ENCODE measurements around the gene C6orf62. TPM values are rescaled to one million over a fixed set of nuclear protein-coding genes. Genes with fewer than 3 reads are reported as not detected.

C6orf62 gene
- total RNA-seq, 1 donor from 2014 or later = 120 TPM

DNA sequence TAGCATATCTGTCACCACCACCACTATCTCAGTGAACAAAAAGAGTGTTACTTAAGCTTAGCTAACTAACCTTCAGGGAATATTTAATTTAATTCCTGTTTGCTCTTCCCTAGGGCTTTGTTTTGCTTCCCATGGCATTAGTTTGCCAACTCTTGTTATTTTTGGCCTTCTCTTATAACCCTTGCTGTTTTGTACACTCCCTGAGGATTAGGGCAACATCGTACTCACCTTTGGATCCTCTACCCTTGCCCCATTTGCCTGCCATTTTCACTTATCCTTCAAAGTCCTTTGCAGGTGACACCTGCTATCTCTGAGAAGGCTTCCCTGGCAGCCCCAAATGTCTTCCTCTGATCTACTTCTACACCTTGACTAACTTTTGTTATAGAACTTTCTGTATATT, 28.4 kb downstream of the C6orf62 start:
- Histone ChIP-seq H3K36me3 (no peaks in the 10 kb centered on the region), H3K4me1 (no peaks in the 10 kb centered on the region), H3K9me3 (no peaks in the 10 kb centered on the region), H3K27ac (no peak overlapping the region), H3K27me3 (no peaks in the 10 kb centered on the region), H3K4me3 (no peak overlapping the region)
- no peak for ATAC-seq
- TF ChIP-seq, protein P1, sequence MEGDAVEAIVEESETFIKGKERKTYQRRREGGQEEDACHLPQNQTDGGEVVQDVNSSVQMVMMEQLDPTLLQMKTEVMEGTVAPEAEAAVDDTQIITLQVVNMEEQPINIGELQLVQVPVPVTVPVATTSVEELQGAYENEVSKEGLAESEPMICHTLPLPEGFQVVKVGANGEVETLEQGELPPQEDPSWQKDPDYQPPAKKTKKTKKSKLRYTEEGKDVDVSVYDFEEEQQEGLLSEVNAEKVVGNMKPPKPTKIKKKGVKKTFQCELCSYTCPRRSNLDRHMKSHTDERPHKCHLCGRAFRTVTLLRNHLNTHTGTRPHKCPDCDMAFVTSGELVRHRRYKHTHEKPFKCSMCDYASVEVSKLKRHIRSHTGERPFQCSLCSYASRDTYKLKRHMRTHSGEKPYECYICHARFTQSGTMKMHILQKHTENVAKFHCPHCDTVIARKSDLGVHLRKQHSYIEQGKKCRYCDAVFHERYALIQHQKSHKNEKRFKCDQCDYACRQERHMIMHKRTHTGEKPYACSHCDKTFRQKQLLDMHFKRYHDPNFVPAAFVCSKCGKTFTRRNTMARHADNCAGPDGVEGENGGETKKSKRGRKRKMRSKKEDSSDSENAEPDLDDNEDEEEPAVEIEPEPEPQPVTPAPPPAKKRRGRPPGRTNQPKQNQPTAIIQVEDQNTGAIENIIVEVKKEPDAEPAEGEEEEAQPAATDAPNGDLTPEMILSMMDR (IDR thresholded peaks at IDR 0.05) = no peak
- intact Hi-C loops (cut with DNase I) = no loop called here
- no peak for DNase-seq

DNA sequence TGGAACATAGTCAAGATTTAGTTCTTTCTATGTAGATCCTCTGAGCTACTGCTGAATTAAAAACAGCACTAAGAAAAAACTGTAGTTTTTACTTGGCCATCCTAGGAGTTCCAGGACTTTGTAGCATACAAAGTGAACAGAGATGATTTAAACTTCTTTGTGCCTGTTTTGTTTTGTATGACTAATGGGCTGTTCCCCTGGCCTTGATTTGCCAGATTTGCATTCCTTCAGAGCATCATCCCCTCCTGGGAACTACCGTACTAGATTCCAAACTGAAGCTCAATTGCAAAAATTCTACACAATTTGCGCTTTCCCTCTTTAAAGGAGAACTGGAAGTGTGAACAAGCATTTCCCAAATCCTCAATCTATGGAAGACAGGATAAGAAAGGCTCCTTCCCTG, 29.0 kb downstream of the C6orf62 start:
- Histone ChIP-seq H3K4me3 (no peak overlapping the region), H3K4me1 (no peaks in the 10 kb centered on the region), H3K36me3 (no peaks in the 10 kb centered on the region), H3K27ac (no peak overlapping the region), H3K27me3 (no peaks in the 10 kb centered on the region), H3K9me3 (no peaks in the 10 kb centered on the region)
- DNase-seq (no peak), ATAC-seq (no peak)
- TF ChIP-seq, protein P1 (IDR thresholded peaks at IDR 0.05) = no peak
- intact Hi-C loops (cut with DNase I) = no loop called here

DNA sequence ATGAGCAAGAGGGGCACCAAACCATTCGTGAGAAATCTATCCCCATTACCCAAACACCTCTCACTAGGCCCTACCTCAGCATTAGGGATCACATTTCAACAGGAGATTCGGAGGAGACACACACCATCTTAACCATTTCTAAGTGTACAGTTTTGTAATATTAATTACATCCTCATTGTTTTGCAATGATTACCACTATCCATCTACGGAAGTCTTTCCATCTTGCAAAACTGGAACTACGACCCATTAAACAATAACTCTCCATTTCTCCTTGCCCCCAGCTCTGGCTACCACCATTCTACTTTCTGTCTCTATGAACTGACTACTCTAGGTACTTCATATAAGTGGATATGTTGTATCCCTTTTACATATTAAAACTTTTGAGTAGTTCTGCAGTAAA, 32.0 kb downstream of the C6orf62 start:
- TF ChIP-seq, protein P1 (IDR thresholded peaks at IDR 0.05) = no peak
- DNase-seq (no peak), ATAC-seq (peak; percentile 29)
- H3K4me1 ChIP-seq = no peaks in the 10 kb centered on the region
- no peak overlapping the region for H3K27ac ChIP-seq
- H3K4me3 ChIP-seq = no peak overlapping the region
- intact Hi-C loops (cut with DNase I) = no loop called here
- H3K27me3 ChIP-seq = no peaks in the 10 kb centered on the region
- no peaks in the 10 kb centered on the region for H3K9me3 ChIP-seq
- no peaks in the 10 kb centered on the region for H3K36me3 ChIP-seq

DNA sequence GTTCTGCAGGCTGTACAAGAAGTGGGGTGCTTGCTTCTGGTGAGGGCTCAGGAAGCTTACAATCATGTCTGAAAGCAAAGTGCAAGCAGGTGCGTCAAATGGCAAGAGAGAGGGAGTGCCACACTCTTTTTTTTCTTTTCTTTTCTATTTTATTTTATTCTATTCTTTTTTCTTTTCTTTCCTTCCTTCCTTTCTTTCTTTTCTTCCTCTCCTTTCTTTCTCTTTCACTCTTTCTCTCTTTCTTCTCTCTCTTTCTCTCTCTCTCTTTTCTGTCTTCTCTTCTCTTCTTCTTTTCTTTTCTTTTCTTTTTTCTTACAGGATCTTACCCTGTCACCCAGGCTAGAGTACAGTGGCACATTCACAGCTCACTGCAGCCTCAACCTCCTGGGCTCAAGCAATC, 32.5 kb downstream of the C6orf62 start:
- DNase-seq (no peak), ATAC-seq (no peak)
- Histone ChIP-seq H3K27me3 (no peaks in the 10 kb centered on the region), H3K9me3 (no peaks in the 10 kb centered on the region), H3K4me1 (no peaks in the 10 kb centered on the region), H3K27ac (no peak overlapping the region), H3K4me3 (no peak overlapping the region), H3K36me3 (no peaks in the 10 kb centered on the region)
- intact Hi-C loops (cut with DNase I) = no loop called here
- TF ChIP-seq, protein P1 (IDR thresholded peaks at IDR 0.05) = no peak

DNA sequence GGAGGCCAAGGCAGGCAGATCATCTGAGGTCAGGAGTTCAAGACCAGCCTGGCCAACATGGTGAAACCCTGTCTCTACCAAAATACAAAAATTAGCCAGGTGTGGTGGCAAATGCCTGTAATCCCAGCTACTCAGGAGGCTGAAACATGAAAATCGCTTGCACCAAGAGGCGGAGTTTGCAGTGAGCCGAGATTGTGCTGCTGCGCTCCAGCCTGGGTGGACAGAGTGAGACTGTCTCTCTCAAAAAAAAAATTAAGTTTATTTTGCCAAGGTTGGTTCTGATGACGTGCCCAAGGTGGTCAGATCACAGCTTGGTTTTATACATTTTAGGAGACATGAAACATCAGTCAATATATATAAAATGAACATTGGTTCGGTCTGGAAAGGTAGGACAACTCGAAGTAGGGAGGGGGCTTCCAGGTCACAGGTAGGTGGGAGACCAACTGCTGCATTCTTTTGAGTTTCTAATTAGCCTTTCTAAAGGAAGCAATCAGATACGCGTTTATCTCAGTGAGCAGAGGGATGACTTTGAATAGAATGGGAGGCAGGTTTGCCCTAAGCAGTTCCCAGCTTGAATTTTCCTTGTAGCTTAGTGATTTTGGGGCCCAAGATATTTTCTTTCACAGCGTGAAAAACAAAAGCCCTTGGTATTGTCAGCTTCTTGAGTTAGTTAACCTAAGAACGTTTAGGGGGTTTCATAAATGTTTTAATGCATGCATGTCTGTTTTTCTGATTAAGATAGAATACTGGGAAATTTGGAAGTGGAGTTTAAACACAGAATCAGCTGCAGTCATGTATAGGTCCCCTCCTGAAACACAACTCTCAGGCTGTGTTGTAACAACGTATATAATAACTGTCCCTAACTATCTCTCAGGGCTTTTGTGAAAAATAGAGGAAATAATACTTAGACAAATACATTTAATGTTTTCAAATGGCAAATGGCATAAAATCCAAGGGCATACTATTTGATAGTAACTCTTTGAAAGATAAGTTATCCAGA, 35.4 kb downstream of the C6orf62 start:
- TF ChIP-seq, protein P1 (IDR thresholded peaks at IDR 0.05) = no peak
- no peaks in the 10 kb centered on the region for H3K36me3 ChIP-seq
- DNase-seq (no peak), ATAC-seq (no peak)
- H3K27me3 ChIP-seq = no peaks in the 10 kb centered on the region
- no peak overlapping the region for H3K27ac ChIP-seq
- H3K4me1 ChIP-seq = no peaks in the 10 kb centered on the region
- H3K4me3 ChIP-seq = no peak overlapping the region
- H3K9me3 ChIP-seq = no peaks in the 10 kb centered on the region
- intact Hi-C loops (cut with DNase I) = no loop called here
